HG03159 (cell line): Measurements from ENCODE around the gene EXOSC7.

Experiments
- ATAC-seq: cut with Tn5 transposase; IDR thresholded peaks from one replicate; pipeline ENCODE4 v1.9.1; 2021; ENCODE audit warnings: mild to moderate bottlenecking, moderate library complexity; ENCODE audit not compliant: unreplicated experiment

Gene EXOSC7

DNA sequence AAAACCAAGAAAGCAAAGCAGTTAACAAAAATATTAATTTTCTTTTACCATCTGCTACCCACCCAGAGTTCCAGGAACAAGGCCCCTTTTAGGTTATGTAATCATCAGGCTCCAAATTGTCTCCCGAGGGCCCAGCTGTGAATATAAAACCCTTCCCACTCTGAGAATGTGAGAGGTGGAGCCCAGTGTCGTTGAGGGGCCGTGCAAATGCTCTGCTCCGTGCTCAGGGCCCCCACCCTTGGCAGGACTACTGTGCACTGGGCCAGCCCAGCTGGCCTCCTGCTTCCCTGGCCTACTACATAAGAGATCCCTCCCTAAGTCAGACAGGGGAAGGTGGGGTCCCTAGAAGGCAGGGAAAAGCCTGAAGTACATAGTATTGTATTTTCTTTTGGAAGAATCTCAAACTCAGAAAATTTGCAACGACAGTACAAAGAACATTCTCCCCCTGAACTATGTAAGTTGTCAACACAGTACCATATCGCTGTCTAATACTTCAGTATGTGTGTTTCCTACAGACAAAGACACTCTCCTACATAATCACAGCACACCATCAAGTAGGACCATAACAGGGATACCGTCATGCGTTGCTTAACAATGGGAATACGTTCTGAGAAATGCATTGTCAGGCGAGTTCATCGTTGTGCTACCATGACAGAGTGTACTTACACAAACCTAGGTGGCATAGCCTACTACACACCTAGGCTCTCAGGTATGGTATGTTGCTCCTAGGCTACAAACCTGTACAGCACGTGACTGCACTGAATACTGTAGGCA, 45.7 kb downstream of the EXOSC7 start:
- no peak for ATAC-seq

DNA sequence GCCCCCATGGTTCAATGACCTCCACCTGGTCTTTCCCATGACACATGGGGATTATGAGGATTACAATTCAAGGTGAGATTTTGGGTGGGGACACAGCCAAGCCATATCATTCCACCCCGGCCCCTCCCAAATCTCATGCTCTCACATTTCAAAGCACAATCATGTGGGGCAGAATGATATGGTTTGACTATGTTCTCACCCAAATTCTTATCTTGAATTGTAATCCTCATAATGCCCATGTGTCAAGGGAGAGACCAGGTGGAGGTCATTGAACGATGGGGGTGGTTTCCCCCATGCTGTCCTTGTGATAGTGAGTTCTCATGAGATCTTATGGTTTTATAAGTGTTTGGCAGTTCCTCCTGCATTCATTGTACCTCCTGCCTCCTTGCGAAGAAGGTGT, 47.6 kb downstream of the EXOSC7 start:
- no peak for ATAC-seq

DNA sequence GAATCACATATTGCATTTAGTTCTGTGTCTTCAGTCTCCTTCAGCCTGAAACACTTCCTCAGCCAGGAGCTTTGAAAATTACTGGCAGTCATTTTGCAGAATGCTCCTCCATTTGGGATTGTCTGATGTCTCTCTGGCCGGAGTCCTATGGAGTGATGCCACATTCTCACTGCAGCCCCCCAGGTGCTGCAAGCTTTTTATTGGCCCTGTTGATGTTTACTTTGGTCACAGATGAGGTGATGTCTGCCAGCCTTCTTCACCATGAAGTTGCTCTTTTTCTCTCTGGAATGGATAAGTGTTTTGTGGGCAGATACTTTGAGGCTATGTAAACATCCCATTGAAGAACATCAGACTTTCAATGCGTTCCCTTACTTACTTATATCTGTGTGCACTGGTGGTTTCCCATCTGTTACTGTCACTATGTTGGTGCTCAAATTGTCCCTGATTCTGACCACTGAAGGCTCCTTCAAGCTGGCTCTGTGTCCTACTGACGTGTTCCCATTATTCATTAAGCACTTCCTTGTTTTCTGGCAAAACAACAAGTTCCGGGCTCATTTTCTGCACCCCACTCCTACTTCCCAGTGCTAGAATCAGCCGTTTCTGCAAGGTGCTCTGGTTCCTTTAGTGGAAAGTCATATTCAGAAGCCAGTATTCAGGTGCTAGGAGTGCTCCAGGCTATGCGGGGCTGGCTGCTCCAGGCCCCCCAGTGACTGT, 48.7 kb downstream of the EXOSC7 start:
- ATAC-seq = no peak

DNA sequence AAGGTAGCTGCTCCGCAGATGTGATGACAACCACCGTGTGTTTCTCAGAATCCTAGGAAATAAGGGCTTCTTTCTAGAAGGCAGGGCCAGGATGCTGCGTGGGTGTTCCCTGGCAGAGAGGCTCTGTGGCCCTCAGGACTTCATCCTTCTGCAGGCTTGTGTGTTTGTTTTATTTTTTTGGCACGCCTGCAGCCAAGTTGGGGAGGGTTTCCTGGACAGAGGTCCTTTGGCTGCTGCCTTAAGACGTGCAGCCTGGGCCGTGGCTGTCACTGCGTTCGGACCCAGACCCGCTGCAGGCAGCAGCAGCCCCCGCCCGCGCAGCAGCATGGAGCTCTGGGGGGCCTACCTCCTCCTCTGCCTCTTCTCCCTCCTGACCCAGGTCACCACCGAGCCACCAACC, 50.0 kb downstream of the EXOSC7 start, which contains the start of gene CLEC3B:
TSS of gene CLEC3B (plus strand) at position 266 of the 400 bp plus-strand sequence. CDS start at position 326, 60 bp downstream.
- ATAC-seq = no peak

DNA sequence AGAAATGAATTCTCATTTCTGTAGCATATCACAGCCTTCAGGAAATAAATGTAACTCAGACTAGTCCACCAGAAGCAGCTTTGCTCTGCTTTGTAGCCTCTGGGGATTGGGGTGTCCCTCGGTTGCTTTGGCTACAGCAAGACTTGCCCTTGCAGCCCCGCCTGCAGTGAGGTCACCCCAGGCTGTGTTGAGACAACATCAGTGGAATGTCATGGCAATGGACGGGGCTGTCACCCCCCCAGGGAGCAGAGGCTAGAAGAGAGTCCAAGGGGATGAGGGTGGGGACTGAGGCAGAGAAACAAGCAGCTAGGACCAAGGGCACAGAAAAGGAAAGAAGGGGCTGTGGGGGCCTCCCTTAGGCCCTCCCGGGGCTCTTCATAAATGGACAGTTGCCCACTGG, 50.9 kb downstream of the EXOSC7 start:
- ATAC-seq = no peak

DNA sequence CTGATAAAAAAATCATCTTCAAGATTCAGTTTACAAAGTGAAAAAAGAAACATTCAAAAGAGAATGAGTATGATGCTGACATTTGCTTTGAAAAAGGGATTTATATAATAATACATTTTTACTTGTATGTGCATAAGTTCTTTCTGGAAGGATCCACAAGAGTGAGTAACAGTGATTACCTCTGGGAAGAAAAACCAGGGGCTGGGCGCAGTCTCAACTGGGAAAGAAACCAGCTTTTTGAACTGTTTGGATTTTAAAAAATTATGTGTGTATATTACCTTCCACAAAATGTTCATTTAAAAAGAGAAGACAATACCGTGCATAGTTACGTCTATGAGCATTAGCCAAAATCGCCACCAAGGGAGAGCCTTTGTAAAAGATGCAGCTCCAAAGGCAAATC, 51.4 kb downstream of the EXOSC7 start:
- ATAC-seq = no peak

DNA sequence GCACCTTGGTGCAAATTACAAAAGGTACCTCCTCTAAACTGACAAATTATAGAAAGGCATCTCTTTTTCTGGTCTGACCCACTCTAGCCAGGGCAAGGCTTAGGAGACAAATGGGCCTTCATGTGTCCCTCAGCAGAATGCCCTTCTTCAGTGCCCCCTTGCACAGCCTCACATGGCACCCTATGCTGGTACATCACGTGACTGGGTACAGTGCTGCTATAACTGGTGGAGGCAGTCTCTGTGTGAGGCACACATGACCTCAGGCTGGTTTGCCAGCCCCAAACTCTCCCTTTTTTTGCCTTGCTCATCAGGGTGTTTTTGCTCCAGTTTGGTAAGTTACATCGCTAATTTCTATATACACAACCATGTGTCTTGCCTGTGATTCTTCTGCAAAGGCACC, 53.2 kb downstream of the EXOSC7 start:
- ATAC-seq = no peak

DNA sequence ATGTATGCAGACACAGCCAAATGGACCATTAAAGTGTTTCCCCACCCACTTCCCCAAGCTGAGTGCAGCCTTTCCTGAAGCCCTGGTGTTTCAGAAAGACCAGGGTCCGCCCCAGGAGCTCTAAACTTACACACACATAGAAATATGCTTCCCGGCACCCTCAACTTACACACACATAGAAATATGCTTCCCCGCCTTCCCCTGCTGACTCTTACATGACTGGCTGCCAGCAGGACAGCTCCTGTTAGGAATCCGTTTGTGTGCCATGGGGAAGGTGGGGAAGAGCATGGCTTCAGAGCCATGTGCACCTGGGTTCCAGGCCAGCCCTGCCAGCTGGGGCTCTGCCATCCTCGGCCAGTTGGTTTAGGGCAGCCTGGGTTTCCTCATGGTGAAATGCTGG, 53.6 kb downstream of the EXOSC7 start:
- no peak for ATAC-seq

DNA sequence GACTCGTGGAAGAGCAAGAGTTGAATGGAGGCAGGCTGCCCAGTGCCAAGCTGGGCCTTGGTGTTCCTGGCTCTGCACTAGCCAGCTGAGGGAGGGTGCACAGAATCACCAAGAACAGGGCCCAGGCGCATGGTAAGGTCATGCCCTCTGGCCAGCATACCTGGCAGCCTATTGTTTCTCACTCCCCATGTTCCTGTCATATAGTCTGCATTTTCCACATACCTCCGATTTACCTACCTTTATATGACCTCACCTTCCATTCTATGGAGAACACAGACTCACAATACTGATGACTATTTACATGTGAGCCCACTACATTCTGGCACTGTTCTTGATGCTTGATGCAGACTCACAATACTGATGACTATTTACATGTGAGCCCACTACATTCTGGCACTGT, 55.5 kb downstream of the EXOSC7 start:
- no peak for ATAC-seq

DNA sequence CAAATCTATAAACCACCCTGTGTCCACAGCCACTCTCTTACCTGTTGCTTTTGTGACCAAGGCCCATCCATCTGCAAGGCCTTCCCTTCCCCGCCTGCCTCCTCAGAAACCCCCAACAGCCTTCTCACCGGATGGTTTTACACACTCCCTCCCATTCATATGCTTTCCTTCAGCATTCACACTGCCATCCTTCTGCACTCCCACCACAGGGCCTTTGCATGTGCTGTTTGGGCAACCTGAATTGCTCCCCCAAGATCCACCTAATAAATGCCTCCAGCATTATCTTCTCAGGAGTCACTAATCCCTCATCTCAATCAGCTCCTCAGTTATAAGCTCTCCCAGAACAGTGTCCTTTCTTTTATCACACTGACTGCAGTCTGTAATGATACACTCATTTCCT, 56.1 kb downstream of the EXOSC7 start:
- ATAC-seq = no peak

DNA sequence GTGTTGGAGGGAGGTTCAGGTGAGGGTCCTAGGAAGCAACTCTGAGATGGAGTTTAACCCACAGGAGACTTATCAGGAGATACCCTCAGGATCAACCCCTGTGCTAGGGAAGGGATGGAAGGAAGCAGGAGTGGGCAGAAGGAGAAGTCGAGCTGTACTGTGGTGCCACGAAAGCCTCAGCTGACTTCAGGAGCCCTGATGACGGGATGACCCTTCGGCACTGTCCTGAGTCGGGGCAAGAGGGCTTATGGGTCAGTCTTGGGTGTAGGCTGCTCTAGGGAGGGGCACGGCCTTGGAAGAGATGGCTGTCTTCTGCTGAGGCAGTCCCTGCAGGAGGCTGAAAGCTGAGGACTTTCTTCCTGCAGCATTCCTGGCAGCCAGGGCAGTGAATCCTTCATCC, 57.7 kb downstream of the EXOSC7 start:
- ATAC-seq = no peak

DNA sequence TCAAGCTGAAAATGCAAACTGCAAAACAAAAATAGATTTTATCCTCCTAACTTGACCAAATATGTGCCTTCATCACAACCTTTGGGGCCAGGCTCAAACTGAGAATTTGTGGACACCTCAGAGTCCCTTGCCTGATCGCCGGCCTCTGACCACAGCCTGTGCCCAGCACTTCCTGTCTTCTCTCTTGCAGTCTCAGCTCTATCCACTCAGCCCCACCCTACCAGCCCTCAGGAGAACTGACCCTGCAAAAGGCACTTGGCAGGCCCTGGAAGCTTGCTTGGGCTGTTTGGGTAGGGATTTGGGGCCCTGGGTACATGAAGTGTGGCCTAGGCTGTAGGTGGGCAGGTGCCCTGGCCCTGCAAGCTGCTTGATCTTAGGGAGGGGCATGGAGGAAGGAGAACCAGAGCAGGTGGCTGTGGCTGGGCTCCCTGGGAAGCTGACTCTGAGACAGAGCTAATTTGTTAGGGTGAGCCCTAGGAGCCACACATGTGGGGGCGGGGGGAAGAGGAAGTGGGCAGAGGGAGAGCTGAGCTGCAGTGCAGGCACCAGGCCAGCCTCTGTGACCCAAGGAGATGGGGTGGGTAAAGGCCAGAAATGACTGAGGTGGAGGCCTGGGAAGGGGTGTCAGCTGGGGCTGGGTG, 58.7 kb downstream of the EXOSC7 start:
- ATAC-seq = no peak

DNA sequence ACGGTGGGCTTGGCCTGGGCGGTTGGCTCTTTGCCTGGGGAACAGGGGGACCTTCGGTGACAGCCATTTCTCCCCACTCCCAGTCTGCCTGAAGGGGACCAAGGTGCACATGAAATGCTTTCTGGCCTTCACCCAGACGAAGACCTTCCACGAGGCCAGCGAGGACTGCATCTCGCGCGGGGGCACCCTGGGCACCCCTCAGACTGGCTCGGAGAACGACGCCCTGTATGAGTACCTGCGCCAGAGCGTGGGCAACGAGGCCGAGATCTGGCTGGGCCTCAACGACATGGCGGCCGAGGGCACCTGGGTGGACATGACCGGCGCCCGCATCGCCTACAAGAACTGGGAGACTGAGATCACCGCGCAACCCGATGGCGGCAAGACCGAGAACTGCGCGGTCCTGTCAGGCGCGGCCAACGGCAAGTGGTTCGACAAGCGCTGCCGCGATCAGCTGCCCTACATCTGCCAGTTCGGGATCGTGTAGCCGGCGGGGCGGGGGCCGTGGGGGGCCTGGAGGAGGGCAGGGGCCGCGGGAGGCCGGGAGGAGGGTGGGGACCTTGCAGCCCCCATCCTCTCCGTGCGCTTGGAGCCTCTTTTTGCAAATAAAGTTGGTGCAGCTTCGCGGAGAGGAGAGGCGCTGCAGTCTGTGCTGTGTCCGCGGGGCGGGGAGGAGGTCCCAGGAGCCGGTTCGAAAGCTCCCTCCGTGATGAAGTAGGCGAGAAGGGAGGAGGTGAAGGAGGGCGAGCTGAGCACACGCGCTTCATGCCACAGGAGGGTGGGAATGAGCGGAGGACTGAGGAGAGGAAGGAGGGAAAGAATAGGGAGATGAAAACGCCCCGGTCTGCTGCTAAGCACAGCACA, 59.6 kb downstream of the EXOSC7 start:
- ATAC-seq = no peak

DNA sequence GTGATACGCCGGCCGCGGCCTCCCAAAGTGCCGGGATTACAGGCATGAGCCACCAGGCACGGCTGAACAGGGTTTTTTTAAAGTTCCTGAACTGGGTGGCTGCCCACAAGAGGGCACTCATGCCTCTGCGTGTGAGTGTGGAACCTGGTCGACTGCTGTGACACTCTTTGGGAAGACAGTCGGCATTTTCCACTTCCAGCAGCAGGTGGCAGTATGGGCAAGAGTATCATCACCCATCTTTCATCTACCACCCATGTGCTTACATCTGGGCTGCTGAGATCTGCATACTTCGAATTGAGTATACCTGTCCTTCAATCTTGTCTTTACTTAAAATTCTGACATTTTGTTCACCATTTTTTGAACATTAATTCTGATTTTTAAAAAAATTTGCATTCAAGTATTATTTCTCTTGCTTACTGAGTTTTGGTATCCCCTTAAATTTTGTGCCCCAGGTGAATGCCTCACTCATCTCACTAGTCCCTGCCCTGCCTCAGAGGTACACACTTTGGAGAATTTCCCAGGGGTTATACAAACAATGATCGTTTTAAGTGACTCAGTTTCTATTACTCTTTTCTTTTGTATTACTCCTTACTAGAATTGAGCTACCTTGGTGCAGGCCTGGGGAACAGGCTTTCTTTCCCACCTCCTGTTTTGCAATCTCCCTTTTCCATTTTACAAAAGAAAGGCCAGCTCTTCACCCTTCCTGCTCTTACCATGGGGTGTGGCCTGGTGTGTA, 61.8 kb downstream of the EXOSC7 start:
- peak; percentile 69 for ATAC-seq

DNA sequence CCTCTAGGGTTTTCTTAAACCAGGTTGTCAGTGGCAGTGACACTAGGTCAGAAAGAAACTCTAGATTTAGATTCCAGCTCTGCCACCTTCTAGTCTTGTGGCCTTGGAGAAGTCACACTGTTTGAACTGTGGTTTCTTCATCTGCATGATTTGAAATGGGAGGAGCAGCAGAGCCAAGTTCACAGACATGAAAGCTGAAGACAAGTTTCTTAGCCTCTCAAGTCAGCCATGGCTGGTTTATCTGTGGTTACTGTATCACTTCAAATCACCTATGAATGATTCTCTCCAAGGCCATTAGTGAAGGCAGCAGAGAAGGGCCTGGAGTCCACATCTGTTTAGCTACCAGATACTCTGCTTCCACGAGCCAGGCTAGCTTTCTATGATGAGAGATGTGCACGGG, 65.6 kb downstream of the EXOSC7 start:
- ATAC-seq = no peak

DNA sequence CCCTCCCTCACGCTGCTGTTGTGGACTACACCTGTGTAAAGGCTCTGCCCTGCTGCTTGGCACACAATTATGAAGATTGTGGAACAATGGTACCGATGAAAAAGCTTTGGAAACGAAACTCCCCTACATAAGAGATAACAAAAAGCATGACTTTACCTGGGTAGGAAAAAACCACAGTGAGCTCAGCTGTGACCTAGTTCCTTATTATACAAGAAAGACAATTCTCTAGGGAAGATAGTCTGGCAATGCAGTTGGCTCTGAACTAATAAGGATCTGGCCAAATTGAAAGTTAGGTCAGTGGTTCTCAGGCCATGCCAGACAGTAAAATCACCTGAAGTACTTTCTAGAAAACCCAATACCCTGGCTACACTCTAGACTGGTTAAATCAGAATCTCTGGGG, 66.1 kb downstream of the EXOSC7 start:
- ATAC-seq = no peak

DNA sequence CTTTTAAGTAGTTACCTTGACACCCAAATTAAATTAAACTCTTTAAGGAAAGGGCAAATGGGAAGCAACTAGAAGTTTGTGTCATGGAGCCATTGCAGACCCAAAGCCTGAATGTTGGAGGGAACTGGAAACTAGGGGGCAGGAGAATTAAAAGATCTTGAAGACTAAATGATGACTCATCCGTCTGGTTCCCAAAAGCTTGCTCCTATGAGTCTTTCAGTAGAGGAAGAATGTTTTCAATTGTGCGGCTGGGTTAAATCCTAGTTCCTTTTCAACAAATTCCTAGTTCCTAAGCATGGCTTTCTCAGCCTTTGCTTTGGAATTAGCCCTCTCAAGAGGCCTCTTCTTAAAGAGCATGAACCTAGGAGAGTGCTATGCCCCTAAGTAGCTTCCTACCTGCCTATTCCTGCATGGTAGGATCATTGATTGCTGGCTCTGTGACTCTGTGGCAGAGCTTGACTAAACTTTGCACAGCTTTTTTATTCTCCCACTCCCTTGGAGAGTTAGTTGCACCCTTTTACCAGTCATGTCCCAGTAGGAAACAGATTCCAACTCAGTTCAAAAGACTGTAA, 67.8 kb downstream of the EXOSC7 start:
- ATAC-seq = no peak

DNA sequence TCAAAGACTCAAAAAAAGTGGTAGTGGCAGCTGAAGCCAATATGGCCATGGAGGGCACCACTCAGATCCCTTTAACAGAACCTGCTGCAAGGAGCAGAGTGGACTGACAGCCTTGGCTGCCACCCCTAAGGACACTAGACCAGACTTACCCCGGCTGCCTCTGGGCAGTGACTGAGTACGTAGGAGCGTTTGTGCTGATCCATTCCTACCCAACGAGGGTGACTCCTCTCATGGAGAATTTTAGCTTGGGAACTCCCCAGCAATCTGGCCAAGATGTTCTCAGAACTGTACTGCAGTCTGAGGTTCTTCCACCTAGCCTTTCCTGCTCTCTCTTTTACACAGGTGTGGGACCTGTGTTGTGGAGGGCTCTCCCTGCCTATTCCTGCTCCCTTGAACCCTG, 72.2 kb downstream of the EXOSC7 start:
- no peak for ATAC-seq

DNA sequence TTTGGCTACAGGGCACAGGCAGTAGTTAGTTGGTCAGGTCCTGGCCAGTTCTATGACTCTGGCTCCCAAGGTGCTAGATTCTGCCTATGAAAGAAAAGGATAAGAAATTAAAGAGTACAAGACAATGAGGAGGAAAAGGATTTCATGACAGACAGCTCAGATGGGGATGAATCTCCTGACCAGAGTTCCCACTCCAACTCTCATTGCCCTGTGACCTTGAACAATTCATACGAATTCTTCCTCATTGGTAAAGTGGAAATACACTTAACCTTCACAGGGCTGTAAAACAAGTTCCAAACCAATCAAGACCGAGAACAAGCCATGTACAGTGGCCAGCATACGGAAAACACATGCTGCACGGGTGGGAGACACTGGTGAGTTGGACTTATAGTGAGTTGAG, 73.8 kb downstream of the EXOSC7 start:
- no peak for ATAC-seq

DNA sequence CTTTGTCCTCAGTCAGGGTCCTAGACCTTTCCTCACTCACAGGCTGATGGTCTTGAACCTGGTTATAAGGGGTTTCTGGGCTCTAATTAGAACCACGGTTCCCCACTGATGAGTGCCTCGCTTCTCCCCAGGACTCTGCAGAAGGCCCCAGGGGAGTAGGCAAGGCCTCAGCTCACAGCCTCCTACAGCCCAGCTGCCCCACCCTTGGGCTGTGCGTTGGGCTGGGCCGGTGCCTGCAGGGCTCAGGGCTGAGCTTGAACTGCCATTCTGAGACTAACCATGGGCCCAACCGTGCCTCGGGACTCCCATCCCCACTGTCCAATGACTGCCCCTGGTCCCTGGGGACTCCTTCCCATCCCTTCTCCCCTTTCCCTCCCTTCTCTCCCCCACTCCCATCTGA, 75.6 kb downstream of the EXOSC7 start:
- no peak for ATAC-seq
